GM20000 (cell line): ENCODE measurements around the gene AGAP1.

Experiments
- DNase-seq: peaks from one replicate; pipeline ENCODE4 v3.0.0; 2012; ENCODE audit warnings: low spot score
- TF ChIP-seq, protein P1 (sequence below): IDR thresholded peaks from 2 replicates; pipeline ENCODE4 v1.5.1; 2012; ENCODE audit warnings: mild to moderate bottlenecking, control low read depth; ENCODE audit errors: extremely low read depth, missing control alignments

AGAP1 gene

DNA sequence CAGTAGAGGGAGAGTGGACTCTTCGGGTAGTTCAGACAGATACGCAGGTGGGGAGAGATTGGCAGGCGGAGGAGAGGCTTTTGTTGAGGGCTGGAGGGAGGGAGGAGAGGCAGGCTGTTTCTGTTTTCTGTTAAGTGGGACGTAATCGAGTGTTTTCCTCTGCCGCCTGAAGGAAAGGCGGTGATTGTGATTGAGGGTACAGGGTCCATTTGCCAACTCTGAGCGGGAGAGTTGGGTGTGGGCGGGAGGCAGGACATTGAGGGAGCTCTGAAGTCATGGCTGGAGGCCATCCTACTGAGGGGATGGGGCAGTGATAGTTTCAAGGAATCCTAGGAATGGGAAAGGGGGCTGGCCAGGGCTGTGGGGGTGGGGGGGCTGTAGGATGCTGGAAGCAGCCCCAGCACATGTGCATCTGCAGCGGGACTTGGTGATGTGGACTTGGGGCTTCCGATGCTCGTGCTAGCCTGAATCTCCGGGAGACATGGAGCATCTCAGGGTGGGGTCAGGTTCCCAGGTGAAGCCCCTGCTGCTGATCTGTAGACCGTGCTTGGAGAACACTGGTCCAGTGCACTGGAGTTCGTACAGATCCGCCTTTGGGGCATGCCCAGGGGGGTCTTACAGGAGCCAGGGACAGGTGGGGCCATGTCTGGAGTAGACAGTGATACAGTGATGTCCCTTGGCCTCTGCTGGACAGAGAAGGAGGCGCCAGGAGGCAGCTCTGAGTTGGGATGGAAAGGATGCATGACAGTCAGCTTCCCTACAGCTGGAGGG, 167.5 kb downstream of the AGAP1 start:
- TF ChIP-seq, protein P1, sequence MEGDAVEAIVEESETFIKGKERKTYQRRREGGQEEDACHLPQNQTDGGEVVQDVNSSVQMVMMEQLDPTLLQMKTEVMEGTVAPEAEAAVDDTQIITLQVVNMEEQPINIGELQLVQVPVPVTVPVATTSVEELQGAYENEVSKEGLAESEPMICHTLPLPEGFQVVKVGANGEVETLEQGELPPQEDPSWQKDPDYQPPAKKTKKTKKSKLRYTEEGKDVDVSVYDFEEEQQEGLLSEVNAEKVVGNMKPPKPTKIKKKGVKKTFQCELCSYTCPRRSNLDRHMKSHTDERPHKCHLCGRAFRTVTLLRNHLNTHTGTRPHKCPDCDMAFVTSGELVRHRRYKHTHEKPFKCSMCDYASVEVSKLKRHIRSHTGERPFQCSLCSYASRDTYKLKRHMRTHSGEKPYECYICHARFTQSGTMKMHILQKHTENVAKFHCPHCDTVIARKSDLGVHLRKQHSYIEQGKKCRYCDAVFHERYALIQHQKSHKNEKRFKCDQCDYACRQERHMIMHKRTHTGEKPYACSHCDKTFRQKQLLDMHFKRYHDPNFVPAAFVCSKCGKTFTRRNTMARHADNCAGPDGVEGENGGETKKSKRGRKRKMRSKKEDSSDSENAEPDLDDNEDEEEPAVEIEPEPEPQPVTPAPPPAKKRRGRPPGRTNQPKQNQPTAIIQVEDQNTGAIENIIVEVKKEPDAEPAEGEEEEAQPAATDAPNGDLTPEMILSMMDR = no peak
- no peak for DNase-seq

DNA sequence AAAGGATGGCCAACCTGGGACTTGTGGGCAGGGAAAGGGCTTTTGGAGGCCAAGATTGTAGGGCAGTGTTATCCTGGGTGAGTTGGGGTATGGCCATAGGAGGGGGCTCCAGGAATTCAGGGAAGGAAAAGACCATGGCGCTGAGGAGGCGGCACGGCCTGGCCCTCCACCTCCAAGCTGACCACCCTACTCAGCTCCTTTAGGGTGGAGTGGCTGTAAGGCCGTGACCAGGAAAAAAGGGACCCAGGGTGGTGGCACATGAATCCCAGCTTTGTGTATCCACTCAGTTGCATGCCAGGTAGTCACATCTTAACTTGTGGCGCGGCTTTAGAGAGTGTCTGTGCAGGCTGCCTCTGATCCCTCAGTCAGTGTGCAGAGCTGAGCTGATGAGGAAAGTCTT, 168.1 kb downstream of the AGAP1 start:
- TF ChIP-seq, protein P1 = no peak
- no peak for DNase-seq

DNA sequence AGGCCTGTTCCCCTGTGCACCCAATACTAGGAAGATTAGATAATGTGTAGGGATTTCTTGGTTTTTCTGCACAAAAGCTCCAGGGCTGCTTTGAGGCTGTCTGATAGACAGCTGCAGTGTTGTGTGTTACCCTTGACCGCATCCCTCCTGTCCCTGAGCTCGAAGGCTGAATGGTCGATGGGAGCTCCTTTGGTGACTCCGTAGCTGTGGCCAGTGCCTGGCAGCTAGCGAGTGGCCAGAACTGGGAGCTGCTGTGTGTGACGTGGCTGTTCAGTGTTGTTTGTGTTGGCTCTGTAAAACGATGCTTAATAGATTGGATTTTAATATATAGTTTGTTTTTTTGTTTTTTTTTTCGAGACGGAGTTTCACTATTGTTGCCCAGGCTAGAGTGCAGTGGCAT, 170.0 kb downstream of the AGAP1 start:
- TF ChIP-seq, protein P1 = no peak
- DNase-seq = no peak

DNA sequence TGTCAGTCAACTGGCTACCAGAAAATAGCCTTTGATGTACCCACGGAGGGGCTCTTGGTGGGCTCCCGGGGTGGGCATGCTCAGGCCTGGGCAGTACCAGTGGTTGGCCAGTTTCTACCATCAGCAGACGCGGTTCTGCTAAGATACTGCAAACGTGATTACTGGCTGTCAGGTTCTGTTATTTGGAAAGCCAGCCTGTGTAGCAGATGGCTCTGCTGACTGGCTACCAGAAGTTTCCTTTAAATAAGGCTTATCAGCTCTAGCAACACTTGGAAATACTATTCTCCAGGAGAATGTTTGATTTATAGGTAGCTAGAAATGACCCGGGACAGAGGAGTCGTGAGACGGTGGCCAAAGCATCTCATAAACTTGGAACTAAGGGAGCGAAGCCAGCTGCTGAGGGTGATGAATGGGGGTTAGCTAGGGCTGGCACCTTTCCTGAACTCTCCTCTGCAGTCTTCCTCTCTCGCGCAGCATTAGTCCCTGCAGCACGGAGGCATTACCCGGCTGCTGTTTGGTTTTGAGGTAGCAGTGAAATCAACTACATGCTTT, 171.9 kb downstream of the AGAP1 start:
- no peak for DNase-seq
- TF ChIP-seq, protein P1 = no peak

DNA sequence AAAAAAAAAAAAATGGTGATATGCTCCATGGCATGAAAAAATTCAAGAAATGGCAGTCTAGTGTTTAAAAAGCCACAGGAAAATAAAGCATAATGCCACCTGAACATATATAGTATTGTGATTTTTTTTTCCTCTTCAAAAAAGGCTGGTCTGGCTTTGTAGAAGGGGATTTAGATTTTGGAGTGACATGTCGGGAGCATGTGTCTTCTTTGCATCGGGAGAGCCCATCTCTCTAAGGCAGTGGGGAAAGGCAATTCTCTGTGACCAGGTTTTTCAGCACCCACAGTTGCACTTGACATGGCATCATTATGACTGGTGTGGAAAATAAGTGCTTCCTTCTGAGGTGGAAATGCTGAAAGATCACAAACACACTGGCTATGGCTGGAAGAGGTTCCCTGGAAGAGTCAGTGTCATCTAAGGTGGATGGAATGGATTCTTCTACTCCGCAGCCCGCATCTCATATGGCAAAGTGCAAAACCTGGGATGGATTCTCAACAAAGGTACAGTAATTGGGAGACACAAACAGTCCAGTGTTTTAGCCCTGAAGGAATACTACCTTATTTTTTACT, 172.5 kb downstream of the AGAP1 start:
- TF ChIP-seq, protein P1 = no peak
- DNase-seq = no peak

DNA sequence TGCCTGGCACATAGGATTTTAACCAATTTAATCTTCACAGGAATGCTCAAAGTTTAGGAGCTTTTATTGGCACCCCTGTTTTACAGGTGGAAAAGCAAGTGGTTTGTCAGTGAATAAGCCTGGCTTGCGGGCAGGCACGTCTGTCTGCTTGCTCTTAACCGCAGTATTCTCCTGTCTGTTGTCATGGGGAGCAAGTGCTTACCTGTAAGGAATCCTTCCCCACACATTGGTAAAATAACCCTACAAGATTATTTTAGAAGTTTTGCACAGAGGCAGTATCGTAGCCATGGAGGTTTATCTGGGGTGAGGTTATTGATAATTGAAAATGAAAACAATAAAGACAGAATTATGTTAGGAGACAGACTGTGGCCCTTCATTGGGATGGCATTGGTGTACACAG, 174.9 kb downstream of the AGAP1 start:
- DNase-seq = no peak

More for the DNA sequence above, 174.9 kb downstream of the AGAP1 start:
- TF ChIP-seq, protein P1 = no peak
